ENCODE results near the gene MCRS1. TPM values are rescaled to one million over a fixed set of nuclear protein-coding genes. Genes with fewer than 3 reads are reported as not detected.

MCRS1 gene
- total RNA-seq, 4 donors from 2014 or later = 68.0 to 107 (median 85.6) TPM

- Histone ChIP-seq H3K4me1 (peaks cover 0 to 5% (median 0%) of the 10 kb centered on the region in 4 donors), H3K36me3 (no peaks in the 10 kb centered on the region), H3K27ac (no peak overlapping the region), H3K4me3 (no peak overlapping the region), H3K27me3 (no peaks in the 10 kb centered on the region), H3K9me3 (no peaks in the 10 kb centered on the region)
- DNase-seq = no peak
- TF ChIP-seq POLR2A (IDR thresholded peaks at IDR 0.05) (no peak), CTCF (IDR thresholded peaks at IDR 0.05) (no peak)
Observed at GRCh38 chr12:49578471-49579112, 10.7 kb upstream of the MCRS1 start.

DNA sequence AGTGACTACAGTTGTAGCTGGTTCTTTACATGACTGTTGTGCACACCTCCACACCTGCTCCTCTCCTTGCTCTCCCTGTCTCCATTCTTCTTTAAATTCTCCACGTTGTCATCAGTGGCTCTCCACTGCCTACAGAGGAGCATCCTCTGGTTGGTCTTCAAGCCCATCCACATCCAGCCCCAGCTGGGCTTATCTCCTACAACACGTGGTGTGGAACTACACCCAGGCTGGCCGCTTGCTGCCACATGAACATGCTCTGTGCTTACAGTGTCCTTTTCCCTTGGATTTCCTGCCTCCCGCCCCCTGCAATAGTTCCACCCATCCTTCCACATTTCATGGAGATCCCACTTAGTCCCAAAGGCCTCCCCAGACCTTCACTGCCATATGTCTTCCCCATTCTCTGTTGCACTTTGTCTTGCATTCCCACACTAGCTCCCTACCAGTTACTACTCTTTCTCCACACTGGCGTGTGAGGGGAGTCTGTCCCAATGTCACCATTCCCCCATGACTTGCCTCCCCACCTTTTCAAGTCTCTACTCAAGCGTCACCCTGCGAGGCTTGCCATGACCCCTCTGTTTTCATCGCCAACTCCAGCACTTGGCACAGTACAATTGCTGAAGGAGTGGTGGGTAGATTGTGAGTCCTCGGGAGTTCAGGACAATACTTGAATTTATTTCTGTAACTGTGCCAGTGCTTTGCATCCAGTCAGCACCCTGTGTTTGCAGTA lies 9.8 kb upstream of the MCRS1 start:
- Histone ChIP-seq H3K4me1 (peaks cover 0 to 3% (median 0%) of the 10 kb centered on the region in 4 donors), H3K36me3 (no peaks in the 10 kb centered on the region)
- TF ChIP-seq POLR2A (IDR thresholded peaks at IDR 0.05) (no peak), CTCF (IDR thresholded peaks at IDR 0.05) (no peak)

DNA sequence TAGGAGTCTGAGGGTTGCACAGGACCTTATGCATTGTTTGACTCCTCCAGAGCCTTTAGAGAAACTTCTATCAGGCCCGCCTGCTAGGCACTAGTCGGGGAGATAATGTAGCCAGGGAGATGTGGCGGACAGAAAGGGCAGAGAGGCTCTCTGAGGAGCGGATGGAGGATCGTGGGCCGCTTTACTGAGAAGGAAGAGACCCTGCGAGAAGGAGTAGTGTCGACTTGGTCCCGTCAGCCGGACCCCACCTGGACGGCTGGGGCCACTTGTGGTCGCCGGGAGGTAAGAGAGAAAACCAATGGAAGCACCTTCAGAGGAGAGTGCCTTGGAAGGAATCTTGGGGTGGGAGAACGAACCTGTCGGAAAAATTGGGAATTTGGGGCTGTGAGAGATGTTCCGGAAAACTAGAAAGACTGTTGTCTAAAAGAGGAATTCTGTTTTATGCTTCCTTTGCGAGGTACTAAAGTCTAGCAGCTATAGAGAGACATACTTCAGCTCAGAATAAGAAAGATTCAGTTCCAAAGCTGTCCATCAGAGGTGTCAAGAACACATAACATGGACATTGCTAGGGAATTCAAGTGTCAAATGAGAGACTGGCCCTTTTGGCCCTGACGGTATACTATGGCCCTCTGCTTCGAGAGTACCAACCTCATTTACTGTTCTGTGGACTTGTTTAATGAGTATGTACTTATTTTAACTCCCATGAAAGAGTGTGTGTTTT lies 660 bp upstream of the MCRS1 start:
- Histone ChIP-seq H3K27me3 (no peaks in the 10 kb centered on the region), H3K9me3 (no peaks in the 10 kb centered on the region), H3K4me1 (peaks cover 0 to 19% (median 4%) of the 10 kb centered on the region in 4 donors), H3K36me3 (peaks cover 0 to 20% (median 0%) of the 10 kb centered on the region in 3 donors), H3K27ac (peak overlapping the region; percentile 86 to 93 (median 90)), H3K4me3 (peak overlapping the region; percentile 72 to 86 (median 78))
- no peak for DNase-seq
- TF ChIP-seq POLR2A (IDR thresholded peaks at IDR 0.05) (no peak), CTCF (IDR thresholded peaks at IDR 0.05) (peak in 1 of 6 experiments; percentile 3)

More for the DNA sequence above, 9.8 kb upstream of the MCRS1 start:
- Histone ChIP-seq H3K9me3 (no peaks in the 10 kb centered on the region), H3K4me3 (no peak overlapping the region), H3K27ac (no peak overlapping the region), H3K27me3 (no peaks in the 10 kb centered on the region)
- DNase-seq = no peak

- Histone ChIP-seq H3K27ac (peak overlapping the region; percentile 86 to 93 (median 90)), H3K27me3 (no peaks in the 10 kb centered on the region), H3K36me3 (peaks cover 0 to 33% (median 0%) of the 10 kb centered on the region in 3 donors), H3K4me3 (peak overlapping the region; percentile 72 to 86 (median 78)), H3K4me1 (peaks cover 0 to 19% (median 4%) of the 10 kb centered on the region in 4 donors), H3K9me3 (no peaks in the 10 kb centered on the region)
- DNase-seq = no peak
- no peak for TF ChIP-seq CTCF (IDR thresholded peaks at IDR 0.05)
- TF ChIP-seq POLR2A (IDR thresholded peaks at IDR 0.05) = no peak
Observed at GRCh38 chr12:49567302-49567610, 686 bp downstream of the MCRS1 start.

GRCh38 chr12:49566361-49566760 lies 1.6 kb downstream of the MCRS1 start:
- peaks cover 0 to 19% (median 4%) of the 10 kb centered on the region in 4 donors for H3K4me1 ChIP-seq
- no peak overlapping the region for H3K27ac ChIP-seq
- H3K9me3 ChIP-seq = no peaks in the 10 kb centered on the region
- no peak overlapping the region for H3K4me3 ChIP-seq
- no peak for DNase-seq
- peaks cover 0 to 42% (median 0%) of the 10 kb centered on the region in 3 donors for H3K36me3 ChIP-seq
- no peaks in the 10 kb centered on the region for H3K27me3 ChIP-seq
- TF ChIP-seq POLR2A (IDR thresholded peaks at IDR 0.05) (no peak), CTCF (IDR thresholded peaks at IDR 0.05) (no peak)
